ENCODE results near the gene MLLT10. TPM values are rescaled to one million over a fixed set of nuclear protein-coding genes. Genes with fewer than 3 reads are reported as not detected.
A peak's percentile ranks its signal among the peaks of the same experiment; 100 is the strongest.

Gene MLLT10
- total RNA-seq, 1 donor from 2014 or later: 58.1 TPM

DNA sequence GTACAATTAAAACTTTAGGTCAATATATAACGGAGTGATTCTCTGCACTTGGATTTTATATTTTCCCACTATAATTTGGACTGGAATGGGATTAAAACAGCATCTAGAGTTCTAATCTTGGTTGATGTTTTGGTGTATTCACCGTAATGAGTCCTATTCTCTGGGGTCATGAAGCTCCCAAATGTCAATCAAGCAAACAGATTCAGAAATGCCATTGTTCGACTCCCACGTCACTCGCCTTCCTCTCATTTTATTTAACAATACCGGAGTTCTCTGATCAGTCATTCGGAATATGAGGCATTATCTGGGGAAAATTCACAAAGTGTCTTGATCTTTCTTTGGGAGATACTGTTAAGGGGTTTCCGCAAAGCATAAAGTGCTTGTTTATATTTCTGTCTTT, 35.0 kb upstream of the MLLT10 start:
- TF ChIP-seq, protein P1, sequence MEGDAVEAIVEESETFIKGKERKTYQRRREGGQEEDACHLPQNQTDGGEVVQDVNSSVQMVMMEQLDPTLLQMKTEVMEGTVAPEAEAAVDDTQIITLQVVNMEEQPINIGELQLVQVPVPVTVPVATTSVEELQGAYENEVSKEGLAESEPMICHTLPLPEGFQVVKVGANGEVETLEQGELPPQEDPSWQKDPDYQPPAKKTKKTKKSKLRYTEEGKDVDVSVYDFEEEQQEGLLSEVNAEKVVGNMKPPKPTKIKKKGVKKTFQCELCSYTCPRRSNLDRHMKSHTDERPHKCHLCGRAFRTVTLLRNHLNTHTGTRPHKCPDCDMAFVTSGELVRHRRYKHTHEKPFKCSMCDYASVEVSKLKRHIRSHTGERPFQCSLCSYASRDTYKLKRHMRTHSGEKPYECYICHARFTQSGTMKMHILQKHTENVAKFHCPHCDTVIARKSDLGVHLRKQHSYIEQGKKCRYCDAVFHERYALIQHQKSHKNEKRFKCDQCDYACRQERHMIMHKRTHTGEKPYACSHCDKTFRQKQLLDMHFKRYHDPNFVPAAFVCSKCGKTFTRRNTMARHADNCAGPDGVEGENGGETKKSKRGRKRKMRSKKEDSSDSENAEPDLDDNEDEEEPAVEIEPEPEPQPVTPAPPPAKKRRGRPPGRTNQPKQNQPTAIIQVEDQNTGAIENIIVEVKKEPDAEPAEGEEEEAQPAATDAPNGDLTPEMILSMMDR (conservative IDR thresholded peaks at IDR 0.05): no peak
- H3K27me3 Mint-ChIP-seq (ENCODE audit: low read depth): peaks cover 3% of the 10 kb centered on the region
- peak overlapping the region; percentile 92 for H3K4me3 Mint-ChIP-seq
- peak overlapping the region; percentile 68 for H3K27ac Mint-ChIP-seq (ENCODE audit: unreplicated experiment)
- peaks cover 72% of the 10 kb centered on the region for H3K4me1 Mint-ChIP-seq
- no peaks in the 10 kb centered on the region for H3K9me3 Mint-ChIP-seq
- DNase-seq (ENCODE audit: low read depth, low spot score): no peak
- no peaks in the 10 kb centered on the region for H3K36me3 Mint-ChIP-seq (ENCODE audit: low read depth)

DNA sequence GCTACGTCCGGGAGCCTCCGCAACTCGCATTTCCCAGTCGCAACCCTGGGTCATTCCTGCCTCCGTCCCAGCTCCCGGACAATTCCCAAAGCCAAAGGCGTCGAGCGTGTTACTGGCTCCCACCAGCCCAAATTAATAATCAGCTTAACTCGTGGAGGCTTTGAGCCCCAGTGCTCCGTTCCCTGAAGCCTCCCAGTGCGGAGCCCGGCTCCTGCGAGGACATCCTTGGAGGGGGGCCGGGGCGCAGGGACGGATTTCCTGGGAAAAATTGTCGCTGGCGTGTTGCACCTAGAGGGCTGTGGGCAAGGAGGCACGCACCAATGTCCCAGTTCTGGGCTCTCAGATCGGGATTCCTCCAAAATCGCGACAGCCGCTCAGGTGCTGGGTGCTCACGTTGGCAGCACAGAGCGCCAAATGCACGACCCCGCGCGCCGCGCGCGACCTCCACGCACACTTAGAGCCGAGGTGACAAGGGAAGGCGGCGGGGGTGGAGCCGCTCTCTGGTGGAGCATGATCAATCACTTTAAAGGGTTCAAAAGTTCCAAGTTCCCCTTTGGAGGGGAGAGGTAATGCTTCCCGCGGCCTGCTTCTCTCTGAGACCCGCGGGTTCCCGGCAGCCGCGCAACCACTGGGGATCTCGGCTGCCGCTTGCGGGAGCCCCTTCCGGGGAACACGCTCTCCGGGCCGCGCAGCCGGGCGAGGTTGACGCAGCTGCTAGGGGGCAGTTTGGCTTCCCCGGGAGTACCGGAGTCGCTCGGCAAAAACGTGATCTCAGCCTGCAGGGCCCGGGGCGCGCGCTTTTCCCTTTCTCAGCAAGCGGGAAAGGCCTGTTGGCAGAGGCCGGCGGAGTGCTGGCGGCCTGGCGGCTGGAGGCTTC, 34.1 kb upstream of the MLLT10 start:
- Mint-ChIP-seq H3K9me3 (no peaks in the 10 kb centered on the region), H3K4me3 (peak overlapping the region; percentile 92), H3K27ac (ENCODE audit: unreplicated experiment) (peak overlapping the region; percentile 68), H3K36me3 (ENCODE audit: low read depth) (no peaks in the 10 kb centered on the region), H3K4me1 (peaks cover 73% of the 10 kb centered on the region), H3K27me3 (ENCODE audit: low read depth) (no peaks in the 10 kb centered on the region)
- TF ChIP-seq, protein P1 (conservative IDR thresholded peaks at IDR 0.05): peak; percentile 33
- DNase-seq (ENCODE audit: low read depth, low spot score): no peak

DNA sequence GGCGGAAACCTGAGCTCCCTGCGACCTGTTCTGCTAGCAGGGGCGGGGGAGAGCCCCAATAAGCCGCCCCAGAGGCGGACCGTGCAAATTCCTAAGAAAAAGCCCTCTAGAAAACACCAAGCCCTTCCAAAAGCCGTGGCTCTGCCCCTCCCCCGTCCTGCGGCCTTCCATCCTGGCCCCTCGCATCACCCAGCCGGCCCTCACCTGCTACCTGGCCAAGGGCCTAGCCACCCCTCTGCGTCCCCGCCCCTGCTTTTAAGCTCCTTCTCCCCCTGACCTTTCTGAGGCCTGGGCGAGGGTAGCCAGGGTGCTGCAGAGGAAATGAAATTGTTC, 33.5 kb upstream of the MLLT10 start:
- DNase-seq (ENCODE audit: low read depth, low spot score): no peak
- H3K4me1 Mint-ChIP-seq: peaks cover 71% of the 10 kb centered on the region

DNA sequence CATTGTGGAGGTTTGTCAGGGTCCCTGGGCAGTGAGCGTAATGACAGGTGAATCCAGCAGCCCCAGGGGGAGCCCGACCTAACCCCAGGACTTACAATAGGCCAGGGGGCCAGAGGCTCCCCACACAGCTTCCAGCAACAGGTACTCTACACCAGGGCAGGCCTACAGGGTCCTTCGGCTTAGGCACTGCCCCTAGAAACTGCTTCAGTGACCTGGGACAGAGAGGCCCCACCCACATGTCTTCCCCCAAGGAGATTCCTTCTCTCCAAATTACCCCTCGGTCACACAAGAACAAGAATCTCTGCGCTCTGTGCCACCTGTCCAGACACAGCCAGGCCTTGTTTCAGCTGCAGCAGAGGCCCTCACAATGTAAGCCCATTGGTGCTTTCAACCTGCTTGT, 32.9 kb upstream of the MLLT10 start:
- H3K27me3 Mint-ChIP-seq (ENCODE audit: low read depth): no peaks in the 10 kb centered on the region
- peaks cover 76% of the 10 kb centered on the region for H3K4me1 Mint-ChIP-seq
- no peaks in the 10 kb centered on the region for H3K9me3 Mint-ChIP-seq
- no peak for DNase-seq (ENCODE audit: low read depth, low spot score)
- TF ChIP-seq, protein P1 (conservative IDR thresholded peaks at IDR 0.05): no peak
- H3K27ac Mint-ChIP-seq (ENCODE audit: unreplicated experiment): peak overlapping the region; percentile 91
- H3K36me3 Mint-ChIP-seq (ENCODE audit: low read depth): no peaks in the 10 kb centered on the region
- H3K4me3 Mint-ChIP-seq: peak overlapping the region; percentile 92

More for the DNA sequence above, 33.5 kb upstream of the MLLT10 start:
- Mint-ChIP-seq H3K27ac (ENCODE audit: unreplicated experiment) (peak overlapping the region; percentile 68), H3K9me3 (no peaks in the 10 kb centered on the region), H3K4me3 (peak overlapping the region; percentile 92), H3K27me3 (ENCODE audit: low read depth) (no peaks in the 10 kb centered on the region), H3K36me3 (ENCODE audit: low read depth) (no peaks in the 10 kb centered on the region)
- TF ChIP-seq, protein P1 (conservative IDR thresholded peaks at IDR 0.05): no peak

DNA sequence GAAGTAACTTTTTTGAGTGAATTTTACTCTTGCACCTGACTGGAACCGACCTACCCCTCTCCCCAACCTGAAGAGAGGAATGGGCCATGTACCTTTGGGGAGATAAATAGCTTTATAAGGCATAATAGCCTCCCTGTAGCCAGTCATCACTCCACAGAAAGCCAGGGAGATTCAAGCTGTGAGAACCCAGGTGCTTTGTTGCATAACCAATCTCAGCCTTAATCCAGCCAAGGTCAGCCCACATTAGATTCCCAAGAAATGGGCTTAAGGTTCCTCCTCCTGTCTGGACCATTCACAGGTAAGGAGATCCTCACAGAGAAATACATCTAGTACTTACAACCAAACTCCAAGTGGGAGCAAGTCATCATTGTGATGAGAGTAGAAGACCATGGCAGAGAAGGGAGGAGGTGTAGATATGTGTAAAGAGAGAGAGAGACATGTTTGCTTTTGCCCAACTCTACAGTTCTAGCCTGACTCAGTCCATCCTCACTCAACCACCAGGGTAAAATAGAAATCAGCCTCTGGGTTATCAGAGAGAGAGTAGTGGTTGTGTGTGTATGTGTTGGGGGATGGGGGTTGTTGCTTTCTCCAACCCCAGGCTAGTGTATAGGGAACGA, 32.2 kb upstream of the MLLT10 start:
- H3K9me3 Mint-ChIP-seq: no peaks in the 10 kb centered on the region
- DNase-seq (ENCODE audit: low read depth, low spot score): no peak
- H3K36me3 Mint-ChIP-seq (ENCODE audit: low read depth): no peaks in the 10 kb centered on the region
- H3K27me3 Mint-ChIP-seq (ENCODE audit: low read depth): no peaks in the 10 kb centered on the region
- TF ChIP-seq, protein P1 (conservative IDR thresholded peaks at IDR 0.05): no peak
- peak overlapping the region; percentile 92 for H3K4me3 Mint-ChIP-seq
- peak overlapping the region; percentile 46 for H3K27ac Mint-ChIP-seq (ENCODE audit: unreplicated experiment)
- H3K4me1 Mint-ChIP-seq: peaks cover 83% of the 10 kb centered on the region
